ENCODE measurements around the gene MYO15B. TPM values are rescaled to one million over a fixed set of nuclear protein-coding genes. Genes with fewer than 3 reads are reported as not detected.

MYO15B gene
- total and polyA plus RNA-seq, 2 of the 13 experiments (the other 11 are each of a cell fraction or from before 2014, with no cell fraction given), result 2.8 to 8.1 TPM

GRCh38 chr17:75557075-75557851 is 30.3 kb upstream of the MYO15B start (continued):
- TF ChIP-seq ZNF407 (CRISPR knock-in tag; IDR thresholded peaks at IDR 0.05; ENCODE audit: not compliant biosample characterization) (peak; percentile 0), BHLHE40 (IDR thresholded peaks at IDR 0.05; ENCODE audit: low read length) (no peak; the same call in 1 of the 2 replicates), RFX5 (IDR thresholded peaks at IDR 0.05; ENCODE audit: low read depth, low read length) (peak; percentile 50; the same call in 1 of the 2 replicates), ZNF580 (CRISPR knock-in tag; IDR thresholded peaks at IDR 0.05; ENCODE audit: borderline replicate concordance, low read depth) (peak; percentile 64; the same call in 1 of the 2 replicates), ZNF879 (CRISPR knock-in tag; IDR thresholded peaks at IDR 0.05) (no peak), ZNF691 (CRISPR knock-in tag; IDR thresholded peaks at IDR 0.05; ENCODE audit: borderline replicate concordance, low read depth) (peak; percentile 94), RERE (CRISPR knock-in tag; IDR thresholded peaks at IDR 0.05; ENCODE audit: low read depth) (peak; percentile 85; the same call in 1 of the 2 replicates), ZNF496 (CRISPR knock-in tag; IDR thresholded peaks at IDR 0.05; ENCODE audit: insufficient replicate concordance) (no peak), RFXAP (CRISPR knock-in tag; IDR thresholded peaks at IDR 0.05; ENCODE audit: borderline replicate concordance) (peak; percentile 88), ZBTB46 (CRISPR knock-in tag; IDR thresholded peaks at IDR 0.05; ENCODE audit: borderline replicate concordance) (no peak)

All from HepG2 (cell line).